Neural cell (in vitro differentiated cells): ENCODE data around the gene NDFIP1. TPM values are rescaled to one million over a fixed set of nuclear protein-coding genes. Genes with fewer than 3 reads are reported as not detected.

Experiments used
- H2AFZ ChIP-seq: fragments of 200-600, 300-800 bp; sonication (generic), shearing (Covaris generic); 2 replicates; pipeline ENCODE4 v1.6.0; 2014; ENCODE audit warnings: low read depth, mild to moderate bottlenecking, antibody characterized with exemption, low read length, moderate library complexity
- H3F3A ChIP-seq: fragments of 200-600 bp; shearing (Covaris generic); 2 replicates; pipeline ENCODE4 v1.6.1; 2016; ENCODE audit warnings: mild to moderate bottlenecking, moderate library complexity, mixed read lengths, antibody characterized with exemption, low read length; ENCODE audit not compliant: insufficient read depth, poor library complexity, severe bottlenecking
- H3K27ac ChIP-seq: fragments of 200-600, 300-800 bp; sonication (generic), shearing (Covaris generic); 2 replicates; pipeline ENCODE4 v1.5.1; 2014; ENCODE audit warnings: mild to moderate bottlenecking, low read length, moderate library complexity
- H3K27me3 ChIP-seq: fragments of 300-800, 200-600 bp; sonication (generic), shearing (Covaris generic); 2 replicates; pipeline ENCODE4 v1.6.0; 2014; ENCODE audit warnings: mild to moderate bottlenecking, low read depth, low read length, moderate library complexity; ENCODE audit not compliant: insufficient read depth
- H3K36me3 ChIP-seq: fragments of 300-800, 200-600 bp; sonication (generic), shearing (Covaris generic); 2 replicates; pipeline ENCODE4 v1.5.1; 2014; ENCODE audit warnings: mild to moderate bottlenecking, antibody characterized with exemption, low read length, moderate library complexity; ENCODE audit not compliant: insufficient read depth
- H3K4me2 ChIP-seq: fragments of 300-800, 200-600 bp; sonication (generic), shearing (Covaris generic); 2 replicates; pipeline ENCODE4 v1.6.0; 2014; ENCODE audit warnings: mild to moderate bottlenecking, low read length
- H3K4me3 ChIP-seq: fragments of 300-800, 200-600 bp; sonication (generic), shearing (Covaris generic); 2 replicates; pipeline ENCODE4 v1.5.1; 2014; ENCODE audit warnings: mild to moderate bottlenecking, low read length, moderate library complexity
- H3K79me2 ChIP-seq: fragments of 200-600 bp; shearing (Covaris generic); replicated peaks from 2 replicates; pipeline ENCODE4 v1.6.0; 2014; ENCODE audit warnings: mild to moderate bottlenecking, low read length, moderate library complexity; ENCODE audit not compliant: insufficient read depth
- H3K9ac ChIP-seq: fragments of 300-800, 200-600 bp; sonication (generic), shearing (Covaris generic); 2 replicates; pipeline ENCODE4 v1.6.1; 2016; ENCODE audit warnings: mild to moderate bottlenecking, low read length, mixed read lengths
- H3K9me2 ChIP-seq: fragments of 200-600 bp; shearing (Covaris generic); 2 replicates; pipeline ENCODE4 v1.6.1; 2016; ENCODE audit warnings: mild to moderate bottlenecking, low read length, mixed read lengths; ENCODE audit not compliant: insufficient read depth
- H3K9me3 ChIP-seq: fragments of 200-600, 300-800 bp; sonication (generic), shearing (Covaris generic); 2 replicates; pipeline ENCODE4 v1.6.1; 2016; ENCODE audit warnings: mild to moderate bottlenecking, mixed run types, low read length, moderate library complexity, mixed read lengths
- H4K20me1 ChIP-seq: fragments of 200-600 bp; shearing (Covaris generic); 2 replicates; pipeline ENCODE4 v1.6.1; 2016; ENCODE audit warnings: mild to moderate bottlenecking, mixed run types; ENCODE audit not compliant: insufficient read depth
- CTCF ChIP-seq: fragments of 450-650 bp; IDR thresholded peaks from 2 replicates; pipeline ENCODE4 v1.5.1; 2014; ENCODE audit warnings: antibody characterized with exemption, mild to moderate bottlenecking, moderate library complexity; ENCODE audit not compliant: poor library complexity, severe bottlenecking
- EP300 ChIP-seq: fragments of 450-650 bp; conservative IDR thresholded peaks from 2 replicates; pipeline ENCODE4 v1.6.1; 2014; ENCODE audit warnings: antibody characterized with exemption, mild to moderate bottlenecking, moderate library complexity; ENCODE audit not compliant: poor library complexity, severe bottlenecking
- EZH2 ChIP-seq: fragments of 200-600, 300-800 bp; shearing (Covaris generic), sonication (generic); IDR thresholded peaks from 2 replicates; pipeline ENCODE4 v1.6.1; 2014; ENCODE audit warnings: antibody characterized with exemption, low read length, borderline replicate concordance, mild to moderate bottlenecking; ENCODE audit not compliant: insufficient read depth, poor library complexity, severe bottlenecking
- MXI1 ChIP-seq: fragments of 450-650 bp; conservative IDR thresholded peaks from 2 replicates; pipeline ENCODE4 v1.6.1; 2014; ENCODE audit warnings: antibody characterized with exemption, mild to moderate bottlenecking; ENCODE audit not compliant: poor library complexity, severe bottlenecking
- POLR2AphosphoS5 ChIP-seq: IDR thresholded peaks from 2 replicates; pipeline ENCODE4 v1.6.1; 2012
- RAD21 ChIP-seq: fragments of 450-650 bp; conservative IDR thresholded peaks from 2 replicates; pipeline ENCODE4 v1.6.1; 2014; ENCODE audit warnings: antibody characterized with exemption, mild to moderate bottlenecking, moderate library complexity
- REST ChIP-seq: IDR thresholded peaks from 2 replicates; pipeline ENCODE4 v1.6.1; 2012; ENCODE audit warnings: borderline replicate concordance
- SMC3 ChIP-seq: fragments of 450-650 bp; conservative IDR thresholded peaks from 2 replicates; pipeline ENCODE4 v1.6.1; 2014; ENCODE audit warnings: antibody characterized with exemption, mild to moderate bottlenecking, moderate library complexity; ENCODE audit not compliant: poor library complexity
- TAF1 ChIP-seq: IDR thresholded peaks from 2 replicates; pipeline ENCODE4 v1.6.1; 2012; ENCODE audit warnings: low read depth
- polyA plus RNA-seq: library from polyadenylated mRNA; depleted of rRNA; stranded (reverse); fragments of >200 nt; gene quantifications from 2 replicates; pipeline ENCODE4 v1.2.3, GENCODE V29; 2014

The NDFIP1 gene
- polyA plus RNA-seq, 1 donor from 2014 or later: 99.7 TPM

GRCh38 chr5:142200387-142200786 is 91.8 kb downstream of the NDFIP1 start:
- Histone ChIP-seq H3K9ac (no peak overlapping the region), H3K4me3 (no peak overlapping the region), H3F3A (no peaks in the 10 kb centered on the region)

GRCh38 chr5:142201471-142201887 is 92.9 kb downstream of the NDFIP1 start:
- Histone ChIP-seq H3K27ac (no peak overlapping the region), H3K27me3 (no peaks in the 10 kb centered on the region), H3K4me3 (no peak overlapping the region), H3F3A (no peaks in the 10 kb centered on the region), H3K36me3 (no peaks in the 10 kb centered on the region), H3K79me2 (no peaks in the 10 kb centered on the region), H2AFZ (no peak overlapping the region), H4K20me1 (no peaks in the 10 kb centered on the region), H3K4me2 (no peak overlapping the region), H3K9me2 (no peaks in the 10 kb centered on the region), H3K9me3 (no peaks in the 10 kb centered on the region), H3K9ac (no peak overlapping the region)
- TF ChIP-seq SMC3: no peak
- no peak for TF ChIP-seq POLR2AphosphoS5
- no peak for TF ChIP-seq EZH2
- TF ChIP-seq RAD21: no peak
- TF ChIP-seq EP300: no peak
- TF ChIP-seq MXI1: no peak
- TF ChIP-seq TAF1: no peak
- TF ChIP-seq REST: no peak
- no peak for TF ChIP-seq CTCF

More at GRCh38 chr5:142200387-142200786, 91.8 kb downstream of the NDFIP1 start:
- no peak overlapping the region for H3K27ac ChIP-seq
- no peaks in the 10 kb centered on the region for H3K27me3 ChIP-seq
- H3K36me3 ChIP-seq: no peaks in the 10 kb centered on the region
- TF ChIP-seq REST (no peak), RAD21 (no peak), TAF1 (no peak), MXI1 (no peak)
- no peaks in the 10 kb centered on the region for H3K79me2 ChIP-seq
- no peaks in the 10 kb centered on the region for H4K20me1 ChIP-seq
- no peak overlapping the region for H3K4me2 ChIP-seq
- no peaks in the 10 kb centered on the region for H3K9me2 ChIP-seq
- no peaks in the 10 kb centered on the region for H3K9me3 ChIP-seq
- H2AFZ ChIP-seq: no peak overlapping the region
